Measurements from ENCODE around the gene PRTFDC1. TPM values are rescaled to one million over a fixed set of nuclear protein-coding genes. Genes with fewer than 3 reads are reported as not detected.

Gene PRTFDC1
- total and polyA plus RNA-seq, 10 donors = 0.85 to 3.8 (median 2.6) TPM

DNA sequence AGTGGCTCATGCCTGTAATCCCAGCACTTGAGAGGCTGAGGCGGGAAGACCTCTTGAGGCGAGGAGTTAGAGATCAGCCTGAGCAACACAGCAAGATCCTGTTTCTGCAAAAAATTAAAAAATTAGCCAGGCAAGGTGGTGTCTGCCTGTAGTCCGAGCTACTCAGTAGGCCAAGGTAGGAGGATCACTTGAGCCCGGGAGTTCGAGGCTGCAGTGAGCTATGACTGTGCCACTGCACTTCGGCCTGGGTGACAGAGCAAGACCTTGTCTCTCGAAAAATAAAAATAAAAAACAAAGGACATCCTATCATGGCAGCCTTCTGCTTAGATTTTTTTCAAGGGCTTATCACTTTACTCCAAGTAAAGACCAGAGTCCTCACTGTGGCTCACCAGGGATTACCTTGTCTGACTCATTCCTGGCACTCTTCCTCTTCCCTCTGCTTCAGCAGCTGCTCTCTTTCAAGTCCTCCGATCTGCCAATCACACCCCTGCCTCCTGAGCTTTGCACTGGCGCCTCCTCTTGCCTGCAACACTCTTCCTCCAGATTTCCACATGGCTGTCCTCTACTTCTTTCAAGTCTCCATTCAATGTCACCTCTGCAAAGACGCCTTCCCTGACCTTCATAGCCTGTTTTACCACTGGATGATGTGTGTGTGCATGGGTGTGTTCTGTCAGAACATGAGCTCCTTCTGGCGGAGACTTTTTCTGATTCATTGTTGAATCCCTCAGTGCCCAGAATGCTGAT lies 7.7 kb downstream of the PRTFDC1 start:
- no peak overlapping the region for H3K27ac ChIP-seq
- TF ChIP-seq, protein P1, sequence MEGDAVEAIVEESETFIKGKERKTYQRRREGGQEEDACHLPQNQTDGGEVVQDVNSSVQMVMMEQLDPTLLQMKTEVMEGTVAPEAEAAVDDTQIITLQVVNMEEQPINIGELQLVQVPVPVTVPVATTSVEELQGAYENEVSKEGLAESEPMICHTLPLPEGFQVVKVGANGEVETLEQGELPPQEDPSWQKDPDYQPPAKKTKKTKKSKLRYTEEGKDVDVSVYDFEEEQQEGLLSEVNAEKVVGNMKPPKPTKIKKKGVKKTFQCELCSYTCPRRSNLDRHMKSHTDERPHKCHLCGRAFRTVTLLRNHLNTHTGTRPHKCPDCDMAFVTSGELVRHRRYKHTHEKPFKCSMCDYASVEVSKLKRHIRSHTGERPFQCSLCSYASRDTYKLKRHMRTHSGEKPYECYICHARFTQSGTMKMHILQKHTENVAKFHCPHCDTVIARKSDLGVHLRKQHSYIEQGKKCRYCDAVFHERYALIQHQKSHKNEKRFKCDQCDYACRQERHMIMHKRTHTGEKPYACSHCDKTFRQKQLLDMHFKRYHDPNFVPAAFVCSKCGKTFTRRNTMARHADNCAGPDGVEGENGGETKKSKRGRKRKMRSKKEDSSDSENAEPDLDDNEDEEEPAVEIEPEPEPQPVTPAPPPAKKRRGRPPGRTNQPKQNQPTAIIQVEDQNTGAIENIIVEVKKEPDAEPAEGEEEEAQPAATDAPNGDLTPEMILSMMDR (IDR thresholded peaks at IDR 0.05 in 8 of 11, conservative IDR thresholded peaks at IDR 0.05 in 3 of 11) = no peak
- TF ChIP-seq POLR2A (IDR thresholded peaks at IDR 0.05) (no peak), POLR2AphosphoS5 (IDR thresholded peaks at IDR 0.05) (no peak)
- no peak for DNase-seq

GRCh38 chr10:24938525-24938924 lies 13.9 kb downstream of the PRTFDC1 start:
- WGBS, 5 donors = 85 to 100% (median 92%) methylated on average over 2 of the region's 2 CpGs
- no peak overlapping the region for H3K4me3 ChIP-seq
- H3K36me3 ChIP-seq = no peaks in the 10 kb centered on the region
- H3K27ac ChIP-seq = no peak overlapping the region
- H3K4me1 ChIP-seq = no peaks in the 10 kb centered on the region
- intact Hi-C loops (cut with DNase I; ENCODE audit: low total_unique reads) = no loop called here
- TF ChIP-seq POLR2AphosphoS5 (IDR thresholded peaks at IDR 0.05) (no peak), POLR2A (IDR thresholded peaks at IDR 0.05) (no peak)
- TF ChIP-seq, protein P1 (IDR thresholded peaks at IDR 0.05 in 8 of 11, conservative IDR thresholded peaks at IDR 0.05 in 3 of 11) = no peak
- H3K9me3 ChIP-seq = no peaks in the 10 kb centered on the region
- H3K27me3 ChIP-seq (replicated peaks in 1 of 7) = no peaks in the 10 kb centered on the region
- no peak for DNase-seq

More for the DNA sequence above, 7.7 kb downstream of the PRTFDC1 start:
- Histone ChIP-seq H3K4me1 (peaks cover 0 to 3% (median 0%) of the 10 kb centered on the region in 6 donors), H3K27me3 (replicated peaks in 1 of 7) (no peaks in the 10 kb centered on the region), H3K4me3 (no peak overlapping the region), H3K9me3 (no peaks in the 10 kb centered on the region), H3K36me3 (no peaks in the 10 kb centered on the region)
- intact Hi-C loops (cut with DNase I; ENCODE audit: low total_unique reads) = no loop called here
- WGBS, 5 donors = 85 to 93% (median 92%) methylated on average over 11 of the region's 11 CpGs

- intact Hi-C loops (cut with DNase I; ENCODE audit: low total_unique reads) = no loop called here
- no peaks in the 10 kb centered on the region for H3K9me3 ChIP-seq
- H3K4me1 ChIP-seq = no peaks in the 10 kb centered on the region
- H3K27ac ChIP-seq = no peak overlapping the region
- H3K4me3 ChIP-seq = no peak overlapping the region
- no peak for TF ChIP-seq POLR2AphosphoS5 (IDR thresholded peaks at IDR 0.05)
- TF ChIP-seq, protein P1 (IDR thresholded peaks at IDR 0.05 in 8 of 11, conservative IDR thresholded peaks at IDR 0.05 in 3 of 11) = no peak
- TF ChIP-seq POLR2A (IDR thresholded peaks at IDR 0.05) = no peak
- DNase-seq = no peak
- no peaks in the 10 kb centered on the region for H3K27me3 ChIP-seq (replicated peaks in 1 of 7)
- 96 to 98% (median 98%) methylated on average over 5 of the region's 5 CpGs for WGBS, 5 donors
- no peaks in the 10 kb centered on the region for H3K36me3 ChIP-seq
These were observed 14.3 kb downstream of the PRTFDC1 start for GRCh38 chr10:24938076-24938475.

- H3K9me3 ChIP-seq = no peaks in the 10 kb centered on the region
- H3K27ac ChIP-seq = no peak overlapping the region
- whole genome bisulfite sequencing, 5 donors = 77 to 89% (median 81%) methylated on average over 8 of the region's 8 CpGs
- TF ChIP-seq, protein P1 (IDR thresholded peaks at IDR 0.05 in 8 of 11, conservative IDR thresholded peaks at IDR 0.05 in 3 of 11) = no peak
- TF ChIP-seq POLR2AphosphoS5 (IDR thresholded peaks at IDR 0.05) (no peak), POLR2A (IDR thresholded peaks at IDR 0.05) (no peak)
- no peaks in the 10 kb centered on the region for H3K36me3 ChIP-seq
- H3K4me1 ChIP-seq = no peaks in the 10 kb centered on the region
- H3K4me3 ChIP-seq = no peak overlapping the region
- intact Hi-C loops (cut with DNase I; ENCODE audit: low total_unique reads) = no loop called here
- no peak for DNase-seq
- no peaks in the 10 kb centered on the region for H3K27me3 ChIP-seq (replicated peaks in 1 of 7)
These were observed 16.7 kb downstream of the PRTFDC1 start for GRCh38 chr10:24935504-24936292.
